ENCODE data around the gene SPTBN5.

SPTBN5 gene

DNA sequence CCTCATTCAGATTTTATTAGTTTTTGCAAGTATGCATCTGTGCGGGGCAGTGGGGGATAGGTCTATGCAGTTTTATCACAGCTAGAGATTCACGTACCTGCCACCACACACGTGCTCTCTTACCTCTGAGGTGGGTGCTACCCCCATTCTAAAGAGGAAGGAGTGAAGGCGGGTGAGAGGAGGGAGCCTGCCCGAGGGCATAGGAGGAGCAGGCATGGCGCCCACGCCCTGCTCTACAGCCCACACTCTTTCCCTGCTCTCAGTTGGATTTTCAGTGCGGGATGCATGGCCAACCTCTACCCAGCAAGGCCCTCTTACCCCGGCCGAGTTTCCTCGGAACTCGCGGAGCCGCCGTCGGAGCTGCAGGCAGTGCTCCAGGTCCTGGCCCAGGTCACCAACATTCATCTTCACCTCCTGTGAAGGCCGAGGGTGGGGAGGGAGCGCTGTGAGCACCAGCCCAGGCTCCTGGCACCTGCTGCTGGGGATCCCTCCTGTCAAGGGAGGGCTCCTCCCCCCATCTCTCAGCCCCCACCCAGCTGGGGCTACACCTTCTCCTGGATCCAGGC is 28.3 kb downstream of the SPTBN5 start:
- no peak for DNase-seq (ENCODE audit: extremely low read depth, low read depth)
- TF ChIP-seq, protein P1, sequence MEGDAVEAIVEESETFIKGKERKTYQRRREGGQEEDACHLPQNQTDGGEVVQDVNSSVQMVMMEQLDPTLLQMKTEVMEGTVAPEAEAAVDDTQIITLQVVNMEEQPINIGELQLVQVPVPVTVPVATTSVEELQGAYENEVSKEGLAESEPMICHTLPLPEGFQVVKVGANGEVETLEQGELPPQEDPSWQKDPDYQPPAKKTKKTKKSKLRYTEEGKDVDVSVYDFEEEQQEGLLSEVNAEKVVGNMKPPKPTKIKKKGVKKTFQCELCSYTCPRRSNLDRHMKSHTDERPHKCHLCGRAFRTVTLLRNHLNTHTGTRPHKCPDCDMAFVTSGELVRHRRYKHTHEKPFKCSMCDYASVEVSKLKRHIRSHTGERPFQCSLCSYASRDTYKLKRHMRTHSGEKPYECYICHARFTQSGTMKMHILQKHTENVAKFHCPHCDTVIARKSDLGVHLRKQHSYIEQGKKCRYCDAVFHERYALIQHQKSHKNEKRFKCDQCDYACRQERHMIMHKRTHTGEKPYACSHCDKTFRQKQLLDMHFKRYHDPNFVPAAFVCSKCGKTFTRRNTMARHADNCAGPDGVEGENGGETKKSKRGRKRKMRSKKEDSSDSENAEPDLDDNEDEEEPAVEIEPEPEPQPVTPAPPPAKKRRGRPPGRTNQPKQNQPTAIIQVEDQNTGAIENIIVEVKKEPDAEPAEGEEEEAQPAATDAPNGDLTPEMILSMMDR (IDR thresholded peaks at IDR 0.05; ENCODE audit: low read depth, low read length, missing control alignments): no peak
- no peak overlapping the region for H3K4me3 ChIP-seq (replicated peaks; ENCODE audit: low read depth, low read length)

DNA sequence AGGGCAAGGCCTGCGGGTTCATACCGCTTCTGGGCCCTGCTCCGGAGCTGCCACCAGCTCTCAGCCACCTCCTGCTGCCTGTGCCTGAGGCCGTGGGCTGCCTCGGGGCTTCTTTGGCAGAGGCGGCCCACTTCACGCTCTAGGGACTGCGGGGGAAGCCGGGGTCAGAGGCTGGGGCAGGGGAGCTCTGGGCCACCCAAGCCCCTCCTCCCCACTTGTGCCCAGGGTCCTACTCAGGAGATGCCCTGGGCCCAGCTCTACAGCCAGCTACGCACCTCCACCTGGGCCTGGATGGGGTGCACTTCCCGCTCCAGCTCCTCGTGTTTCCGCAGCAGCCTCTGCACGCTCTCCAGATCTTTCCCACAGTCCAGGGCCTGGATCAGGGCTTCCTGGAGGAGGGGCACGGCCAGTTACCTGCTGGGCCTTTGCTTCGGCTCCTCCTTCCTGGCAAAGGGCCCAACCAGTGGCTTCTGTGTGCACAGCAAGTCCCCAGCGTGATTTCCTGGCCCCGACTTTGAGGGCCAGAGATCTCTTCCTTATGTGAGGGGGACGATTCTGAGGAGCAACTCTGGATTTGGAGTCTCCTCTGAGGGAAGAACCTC is 31.2 kb downstream of the SPTBN5 start:
- TF ChIP-seq, protein P1 (IDR thresholded peaks at IDR 0.05; ENCODE audit: low read depth, low read length, missing control alignments): no peak
- no peak overlapping the region for H3K4me3 ChIP-seq (replicated peaks; ENCODE audit: low read depth, low read length)
- no peak for DNase-seq (ENCODE audit: extremely low read depth, low read depth)

DNA sequence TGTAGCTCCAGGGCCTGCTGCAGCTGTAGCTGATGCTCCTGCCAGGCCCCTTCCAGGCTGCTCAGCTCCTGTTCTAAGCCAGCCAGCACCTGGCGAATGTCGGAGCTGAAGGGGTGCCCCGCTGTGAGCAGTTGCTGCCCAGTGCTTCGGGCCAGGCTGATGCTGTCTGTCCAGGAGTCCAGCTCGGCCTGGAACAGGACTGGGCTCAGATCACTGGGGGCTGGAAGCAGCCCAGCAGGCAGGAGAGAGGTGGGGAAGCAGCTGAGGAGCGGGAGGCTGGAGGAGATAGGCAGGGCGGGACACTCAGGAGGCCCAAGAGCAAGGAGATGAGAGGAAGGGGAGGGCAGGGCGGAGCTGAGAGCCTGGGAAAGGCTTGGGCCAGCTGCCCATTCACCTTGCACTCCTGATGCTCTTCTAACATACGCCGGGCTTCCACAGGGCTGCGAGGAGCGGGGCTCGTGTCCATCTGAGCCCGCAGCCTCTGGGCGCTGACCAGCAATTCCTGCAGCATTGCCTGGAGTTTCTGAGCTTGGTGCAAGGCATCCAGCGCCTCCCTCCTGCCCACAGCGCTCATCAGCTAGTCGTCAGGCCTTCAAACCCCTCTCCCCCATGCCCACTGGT is 32.0 kb downstream of the SPTBN5 start:
- no peak overlapping the region for H3K4me3 ChIP-seq (replicated peaks; ENCODE audit: low read depth, low read length)
- TF ChIP-seq, protein P1 (IDR thresholded peaks at IDR 0.05; ENCODE audit: low read depth, low read length, missing control alignments): no peak
- DNase-seq (ENCODE audit: extremely low read depth, low read depth): no peak

DNA sequence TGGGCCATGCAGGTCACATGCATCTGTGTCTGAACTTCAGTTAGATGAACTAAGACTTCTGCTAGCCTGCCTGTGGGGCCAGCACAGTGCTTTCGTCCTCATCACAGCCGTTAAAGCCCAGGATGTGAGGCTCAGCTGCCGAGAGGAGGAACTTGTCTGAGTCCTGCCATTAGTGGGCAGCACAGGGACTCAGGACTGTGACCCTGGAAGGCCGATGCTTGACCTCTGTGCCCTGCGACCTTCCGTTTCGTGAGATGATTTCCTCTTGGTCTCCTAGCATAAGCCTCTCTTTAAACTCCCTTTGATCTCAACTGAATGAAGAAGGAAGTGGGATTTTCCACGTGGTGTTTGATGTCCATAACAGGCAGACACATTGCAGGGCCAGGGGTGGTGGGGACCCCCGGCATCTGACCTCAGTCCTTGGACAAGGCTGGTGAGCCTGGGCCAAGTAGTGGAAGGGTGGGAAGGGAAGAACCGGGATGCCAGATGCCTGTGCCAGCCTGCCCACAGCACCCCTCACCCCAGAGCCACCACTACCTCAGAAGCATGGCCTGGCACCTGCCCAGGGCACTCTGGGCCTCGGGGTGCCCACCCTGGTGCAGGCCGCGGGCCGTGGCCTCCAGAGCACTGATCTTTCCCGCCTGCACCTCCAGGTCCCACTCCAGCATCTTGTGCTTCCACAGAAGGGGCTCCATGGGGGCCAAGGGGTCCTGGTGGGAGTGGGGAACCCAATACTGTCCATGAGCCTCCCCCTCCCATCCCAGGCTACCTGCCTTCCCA is 33.6 kb downstream of the SPTBN5 start:
- DNase-seq (ENCODE audit: extremely low read depth, low read depth): no peak
- TF ChIP-seq, protein P1 (IDR thresholded peaks at IDR 0.05; ENCODE audit: low read depth, low read length, missing control alignments): no peak
- no peak overlapping the region for H3K4me3 ChIP-seq (replicated peaks; ENCODE audit: low read depth, low read length)

DNA sequence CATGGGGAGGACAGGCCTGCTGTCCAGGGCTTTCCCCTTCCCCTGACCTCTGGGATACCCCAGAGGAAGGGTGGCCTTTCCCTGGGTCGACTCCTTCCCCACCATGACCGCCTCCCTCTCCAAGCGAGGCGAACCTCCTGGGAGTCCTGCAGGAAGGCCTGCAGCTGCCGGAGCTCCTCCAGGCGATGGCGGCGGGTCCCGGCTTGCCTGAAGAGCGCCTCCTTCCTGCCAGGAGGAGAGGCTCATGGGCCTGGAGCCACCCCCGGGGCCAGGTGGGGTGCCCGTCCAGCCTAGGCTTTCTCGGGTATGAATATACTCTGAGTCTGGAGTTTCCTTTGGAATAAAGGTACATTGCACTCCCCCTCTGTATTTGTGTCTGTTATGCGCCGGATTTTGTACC is 35.1 kb downstream of the SPTBN5 start:
- TF ChIP-seq, protein P1 (IDR thresholded peaks at IDR 0.05; ENCODE audit: low read depth, low read length, missing control alignments): no peak
- no peak overlapping the region for H3K4me3 ChIP-seq (replicated peaks; ENCODE audit: low read depth, low read length)
- no peak for DNase-seq (ENCODE audit: extremely low read depth, low read depth)

DNA sequence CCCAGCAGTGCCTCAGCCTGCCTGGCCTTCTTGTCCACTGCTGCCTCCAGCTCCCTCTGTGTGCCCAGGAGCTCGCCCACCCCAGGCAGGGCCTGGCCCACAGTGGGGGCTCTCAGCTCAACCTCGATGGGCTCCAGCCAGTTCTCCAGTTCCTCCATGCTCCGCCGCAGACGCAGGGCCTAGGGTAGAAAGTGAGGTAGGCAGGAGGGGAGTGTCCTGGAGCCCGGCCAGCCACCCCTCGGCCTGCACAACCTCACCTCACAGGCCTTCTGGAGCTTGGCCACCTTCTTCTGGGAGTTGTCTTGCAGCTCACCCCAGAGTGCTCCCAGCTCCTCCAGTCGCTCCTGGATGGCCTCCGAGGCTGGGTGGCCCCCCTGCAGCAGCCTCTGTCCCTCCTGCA is 36.5 kb downstream of the SPTBN5 start:
- no peak overlapping the region for H3K4me3 ChIP-seq (replicated peaks; ENCODE audit: low read depth, low read length)
- DNase-seq (ENCODE audit: extremely low read depth, low read depth): no peak
- TF ChIP-seq, protein P1 (IDR thresholded peaks at IDR 0.05; ENCODE audit: low read depth, low read length, missing control alignments): no peak
